Stimulated activated naive CD4-positive, alpha-beta T cell (primary cell): ENCODE data around the gene PRR14.
A peak's percentile ranks its signal among the peaks of the same experiment; 100 is the strongest.

Source experiments
- DNase-seq, 6 experiments: peaks; one replicate each; lab custom pipeline; 2025; lab: John Stamatoyannopoulos, UW

Gene PRR14

DNA sequence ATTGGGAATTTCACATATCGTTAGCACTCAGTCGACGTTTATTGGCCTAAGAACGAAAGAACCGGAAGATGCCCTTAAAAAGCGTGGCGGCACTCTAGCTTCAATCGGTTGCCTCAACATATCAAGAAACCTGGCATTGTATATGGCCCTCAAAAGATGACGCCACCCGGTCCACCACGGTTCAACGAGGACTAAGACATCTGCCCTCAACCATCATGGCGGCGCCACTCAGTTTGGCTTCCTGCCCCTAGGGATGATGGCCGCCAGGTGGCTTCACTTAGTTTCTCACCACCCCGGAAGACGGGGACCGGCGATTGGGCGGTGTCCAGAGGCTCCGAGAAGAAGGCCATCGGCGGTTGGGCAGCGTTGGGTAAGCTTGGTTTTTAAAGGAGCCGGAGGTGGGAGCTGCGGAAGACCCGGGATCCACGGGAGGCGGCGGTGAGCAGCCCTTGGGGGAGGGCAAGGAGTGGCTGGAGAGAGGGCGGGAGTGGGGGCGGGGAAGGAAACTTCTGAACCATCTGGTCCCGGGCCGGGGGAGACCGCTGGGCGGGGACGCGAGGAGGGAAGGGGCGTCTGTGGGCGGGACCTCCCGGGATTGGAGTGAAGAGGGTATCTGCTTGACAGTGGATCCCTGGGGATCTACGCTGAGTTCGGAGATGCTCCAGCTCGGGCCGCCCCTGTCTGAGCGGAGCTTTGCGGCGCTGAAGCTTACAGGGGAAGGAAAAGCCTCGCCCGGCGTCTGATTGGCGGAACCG, at the start of gene PRR14:
TSS of gene PRR14 (plus strand) at position 592 of the 755 bp plus-strand sequence. CDS start 686 bp downstream, outside the sequence.
- DNase-seq: peak; percentile 92 to 98 (median 96)

- no peak for DNase-seq
Observed at GRCh38 chr16:30601966-30602365, 48.8 kb upstream of the PRR14 start.

DNA sequence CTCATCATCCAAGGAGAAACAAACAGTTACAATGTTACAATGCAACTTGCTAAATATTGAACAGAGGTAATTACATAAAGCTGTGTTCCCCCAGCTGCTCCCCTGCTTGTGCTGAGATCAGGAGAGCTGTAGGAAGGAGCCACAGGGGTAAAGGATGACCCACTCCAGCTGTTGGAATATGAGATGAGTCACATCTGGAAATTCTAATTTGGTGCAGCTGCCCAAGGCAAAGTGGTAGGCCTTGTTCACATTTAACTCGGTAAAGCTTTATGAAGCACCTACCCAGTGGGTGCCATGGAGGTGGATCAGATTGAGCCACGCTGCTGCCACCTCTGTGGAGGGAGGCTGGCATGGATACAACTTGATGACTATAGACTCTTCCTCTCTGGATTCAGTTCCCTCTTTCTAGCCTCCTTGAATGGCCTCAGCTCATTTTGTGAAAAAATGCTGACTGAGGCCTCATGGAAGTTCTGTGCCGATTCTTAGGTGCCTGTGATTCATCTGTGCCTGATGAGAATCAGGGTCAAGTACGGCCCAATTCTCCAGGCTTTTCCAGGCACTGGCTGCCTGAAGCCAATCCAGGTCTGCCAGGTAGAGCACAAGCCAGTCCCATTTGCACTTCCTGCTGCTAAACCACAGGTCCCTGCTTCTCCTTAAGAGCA, 48.0 kb upstream of the PRR14 start:
- no peak for DNase-seq

DNA sequence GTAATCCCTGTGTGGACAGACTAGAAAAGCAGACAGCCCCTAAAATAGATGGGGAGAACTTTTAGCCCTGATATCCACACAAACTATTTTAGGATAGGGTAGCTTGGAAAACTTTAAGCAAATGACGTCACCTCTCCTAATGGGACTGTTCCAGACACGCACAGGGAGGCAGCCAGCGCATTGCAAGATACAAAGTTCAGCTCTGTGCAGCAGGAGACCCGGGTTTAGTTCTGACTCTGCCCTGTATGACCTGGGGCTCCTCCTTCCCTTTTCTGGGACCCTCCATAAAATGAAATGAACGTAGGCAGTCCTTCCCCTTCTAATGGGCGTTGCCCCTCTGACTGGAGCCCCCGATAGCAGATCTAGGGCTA, 46.8 kb upstream of the PRR14 start:
- DNase-seq: no peak

DNA sequence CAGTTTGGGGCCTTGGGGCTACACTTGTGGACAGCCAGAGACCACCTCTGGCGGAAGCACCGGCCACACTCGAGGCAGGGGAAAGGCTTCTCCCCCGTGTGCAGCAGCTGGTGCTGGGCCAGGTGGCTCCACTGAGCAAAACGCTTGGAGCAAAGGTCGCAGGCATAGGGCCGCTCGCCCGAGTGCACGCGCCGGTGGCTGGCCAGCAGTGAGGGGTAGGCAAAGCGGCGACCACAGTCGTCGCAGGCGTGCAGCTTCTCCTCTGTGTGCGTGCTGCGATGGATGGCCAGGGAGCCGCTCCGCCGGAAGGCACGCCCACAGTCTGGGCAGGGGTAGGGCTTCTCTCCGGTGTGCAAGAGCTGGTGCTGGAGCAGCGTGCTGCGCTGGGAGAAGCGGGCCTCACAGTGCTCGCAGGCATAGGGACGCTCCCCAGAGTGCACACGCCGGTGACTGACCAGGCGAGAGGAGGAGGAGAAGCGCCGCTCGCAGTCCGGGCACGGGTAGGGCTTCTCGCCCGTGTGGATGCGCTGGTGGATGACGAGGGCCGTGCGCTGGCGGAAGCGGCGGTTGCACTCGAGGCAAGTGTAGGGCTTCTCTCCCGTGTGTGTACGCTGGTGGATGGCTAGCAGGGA, 46.3 kb upstream of the PRR14 start:
- no peak for DNase-seq

- DNase-seq: no peak
Observed at GRCh38 chr16:30605158-30605557, 45.6 kb upstream of the PRR14 start.

DNA sequence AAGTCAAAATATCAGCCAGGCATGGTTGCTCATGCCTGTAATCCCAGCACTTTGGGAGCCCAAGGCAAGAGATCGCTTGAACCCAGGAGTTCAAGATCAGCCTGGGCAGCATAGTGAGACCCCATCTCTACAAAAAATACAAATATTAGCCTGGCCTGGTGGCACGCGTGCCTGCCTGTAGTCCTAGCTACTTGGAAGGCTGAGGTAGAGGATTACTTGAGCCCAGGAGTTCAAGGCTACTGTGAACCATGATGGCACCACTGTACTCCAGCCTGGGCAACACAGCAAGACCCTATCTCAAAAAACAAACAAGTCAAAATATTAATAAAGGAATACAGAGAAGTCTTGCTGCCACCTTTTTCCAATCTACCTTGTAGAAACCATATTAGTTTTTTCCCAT, 44.8 kb upstream of the PRR14 start:
- DNase-seq: no peak

GRCh38 chr16:30609002-30609925, 41.5 kb upstream of the PRR14 start:
- peak in 2 of 6 experiments; percentile 10 to 38 for DNase-seq

DNA sequence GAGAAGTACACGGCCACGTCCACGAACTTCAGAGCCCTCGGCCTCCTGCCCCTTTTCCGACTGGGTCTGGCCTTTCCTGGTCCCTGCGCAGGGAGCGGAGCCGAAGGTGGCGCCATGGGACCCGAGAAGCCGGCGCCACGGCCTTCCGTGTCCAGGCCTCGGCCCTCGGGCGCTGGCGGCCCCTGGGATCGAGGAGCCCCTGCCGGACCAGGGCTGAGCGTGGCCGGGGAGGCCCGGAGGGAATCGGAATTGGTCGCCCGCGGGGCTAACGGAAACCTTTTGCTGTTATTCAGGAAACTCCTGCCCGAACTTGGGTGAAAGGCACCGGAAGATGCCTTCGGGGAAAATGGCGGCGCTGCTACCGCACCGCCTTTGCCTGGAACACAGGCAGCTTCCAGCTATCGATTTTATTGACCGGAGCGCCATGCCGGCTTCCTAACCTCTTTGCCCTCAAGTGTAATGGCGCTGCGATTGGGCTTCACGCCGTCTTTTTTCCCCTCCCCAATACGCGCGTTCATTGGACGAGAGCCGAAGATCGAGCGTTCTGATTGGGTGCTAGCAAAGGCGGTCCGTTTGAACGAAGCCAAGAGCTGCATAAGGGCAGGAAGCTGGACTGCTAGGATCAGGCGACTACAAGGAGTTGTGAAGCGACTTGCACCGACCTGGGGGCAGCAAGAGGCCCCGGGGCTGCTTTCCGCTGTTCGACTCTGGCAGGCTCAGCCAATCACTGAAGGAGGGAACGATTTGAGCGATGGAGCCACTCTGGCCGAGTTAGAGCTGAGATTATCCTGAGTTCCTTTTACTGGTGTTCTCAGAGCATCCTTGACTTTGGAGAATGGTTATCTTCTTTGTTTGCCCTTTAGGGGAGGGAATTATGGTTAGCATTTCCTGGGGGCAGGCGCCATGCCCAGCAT, 40.6 kb upstream of the PRR14 start, which contains the start of gene ZNF689:
TSS of gene ZNF689 (minus strand) at position 464 of the 914 bp plus-strand sequence. CDS start at position 116, 348 bp downstream.
- DNase-seq: peak; percentile 90 to 96 (median 93)

GRCh38 chr16:30615358-30616091, 35.2 kb upstream of the PRR14 start:
- DNase-seq: peak; percentile 19 to 55 (median 50)

DNA sequence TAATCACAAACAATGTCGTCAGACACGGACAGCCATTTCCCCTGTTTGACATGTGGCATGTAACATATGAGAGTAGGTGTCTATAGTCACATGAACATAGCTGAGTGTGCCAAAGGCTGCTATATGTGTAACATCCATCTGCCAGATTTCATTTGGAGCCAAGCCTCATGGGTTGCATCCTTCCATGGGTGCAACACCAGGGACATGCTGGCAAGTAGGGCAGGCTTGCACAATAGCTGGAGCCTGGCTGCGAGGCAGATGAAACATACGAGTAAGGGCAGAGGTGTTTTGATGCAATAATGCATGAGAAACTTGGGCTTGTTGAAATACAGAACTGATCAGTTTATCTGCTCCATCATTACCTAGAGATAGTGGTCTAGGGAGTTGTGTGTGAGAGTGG, 31.6 kb upstream of the PRR14 start:
- no peak for DNase-seq

- DNase-seq: no peak
Observed at GRCh38 chr16:30619638-30620037, 31.1 kb upstream of the PRR14 start.

- no peak for DNase-seq
Observed at GRCh38 chr16:30620169-30620568, 30.6 kb upstream of the PRR14 start.

GRCh38 chr16:30621765-30622164, 29.0 kb upstream of the PRR14 start:
- no peak for DNase-seq

GRCh38 chr16:30622455-30623032, 28.2 kb upstream of the PRR14 start:
- DNase-seq: no peak

- DNase-seq: no peak
Observed at GRCh38 chr16:30623536-30624283, 27.1 kb upstream of the PRR14 start.

- DNase-seq: no peak
Observed at GRCh38 chr16:30626236-30626635, 24.5 kb upstream of the PRR14 start.

- DNase-seq: peak; percentile 68 to 87 (median 80)
Observed at GRCh38 chr16:30628628-30629540, 21.9 kb upstream of the PRR14 start.
